ENCODE data around the gene OAF. TPM values are rescaled to one million over a fixed set of nuclear protein-coding genes. Genes with fewer than 3 reads are reported as not detected.

OAF gene
- total RNA-seq, 1 donor from 2014 or later, result 6.6 TPM

DNA sequence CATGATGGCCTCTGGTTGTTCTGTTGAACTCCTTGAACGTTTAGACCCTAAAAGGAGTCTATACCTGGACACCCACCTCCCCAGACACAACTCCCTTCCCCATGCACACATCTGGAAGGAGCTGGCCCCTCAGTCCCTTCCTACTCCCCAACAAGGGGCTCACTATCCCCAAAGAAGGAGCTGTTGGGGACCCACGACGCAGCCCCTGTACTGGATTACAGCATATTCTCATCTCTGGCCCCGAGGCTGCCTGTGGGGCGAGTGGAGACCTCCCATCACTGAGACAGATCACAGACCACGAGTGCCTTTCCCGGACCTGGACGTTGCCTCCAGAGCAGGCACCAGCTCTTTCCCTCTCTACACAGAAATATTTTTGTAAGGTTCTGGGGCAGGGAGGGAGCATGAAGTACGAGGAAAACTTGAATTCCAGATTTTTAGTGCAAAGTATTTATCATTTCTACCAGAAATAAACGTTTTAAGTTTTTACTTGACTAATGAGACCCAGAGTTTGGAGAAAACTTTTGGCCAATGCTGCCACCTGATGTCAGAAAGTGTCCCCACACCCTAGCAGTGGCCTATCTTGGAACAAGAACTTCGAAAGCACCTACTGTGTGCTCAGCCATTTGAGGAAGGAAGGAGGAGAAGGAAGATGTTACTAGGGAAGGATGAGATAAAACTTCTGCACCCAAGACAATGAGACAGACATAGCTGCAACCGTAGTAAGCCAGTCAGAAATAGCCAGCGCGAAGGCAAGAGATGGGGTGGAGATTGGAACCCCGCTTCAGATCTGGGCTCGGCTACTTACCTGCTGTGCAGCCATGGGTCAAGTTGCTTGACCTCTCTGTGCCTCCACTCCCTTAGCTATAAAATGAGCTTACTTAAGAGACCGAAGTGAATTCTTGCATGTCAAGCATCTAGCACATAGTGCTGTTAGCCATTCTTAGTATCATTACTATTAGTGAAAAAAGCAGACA, 18.9 kb downstream of the OAF start:
- Mint-ChIP-seq H3K27ac (no peak overlapping the region), H3K4me1 (ENCODE audit: low read depth) (no peaks in the 10 kb centered on the region), H3K36me3 (ENCODE audit: insufficient read depth) (no peaks in the 10 kb centered on the region), H3K9me3 (ENCODE audit: low read depth) (no peaks in the 10 kb centered on the region), H3K27me3 (peaks cover 39% of the 10 kb centered on the region), H3K4me3 (ENCODE audit: low read depth) (no peak overlapping the region)
- no peak for DNase-seq (ENCODE audit: low spot score, unreplicated experiment)
- peak; percentile 70 for TF ChIP-seq CTCF (IDR thresholded peaks at IDR 0.05; ENCODE audit: unreplicated experiment)

DNA sequence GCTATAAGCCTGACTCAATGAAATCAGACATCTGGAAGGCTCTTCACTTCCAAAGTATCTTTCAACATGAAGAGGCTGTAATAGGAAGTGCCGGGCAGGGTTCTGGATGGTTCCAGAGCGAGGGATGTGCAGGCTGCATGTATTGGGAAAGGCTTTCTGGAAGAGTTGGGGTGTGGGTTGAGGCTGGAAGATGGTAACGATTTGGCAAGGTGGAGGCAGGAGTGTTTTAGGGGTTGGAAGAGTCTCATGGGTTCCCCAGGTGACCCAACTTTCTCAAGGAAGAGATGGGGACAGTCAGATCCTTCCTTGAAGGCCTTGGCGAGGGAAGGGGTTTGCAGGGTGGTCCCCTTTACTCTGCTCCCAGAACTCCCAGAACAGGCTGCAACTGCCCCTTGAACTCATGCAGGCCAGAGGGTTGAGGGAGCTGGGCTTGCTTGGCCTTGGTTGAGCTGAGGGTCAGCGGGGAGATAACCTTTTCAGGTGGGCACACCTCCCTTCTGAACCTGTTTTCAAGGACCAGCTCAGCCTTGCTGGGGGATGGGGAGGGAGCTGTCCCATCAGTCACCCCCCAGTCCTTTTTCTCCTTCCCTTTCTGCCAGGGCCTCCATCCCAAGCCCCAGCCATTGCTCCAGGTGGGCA, 19.7 kb downstream of the OAF start:
- no peak for TF ChIP-seq CTCF (IDR thresholded peaks at IDR 0.05; ENCODE audit: unreplicated experiment)
- no peak overlapping the region for H3K27ac Mint-ChIP-seq
- no peak for DNase-seq (ENCODE audit: low spot score, unreplicated experiment)
- H3K4me3 Mint-ChIP-seq (ENCODE audit: low read depth), result no peak overlapping the region
- H3K36me3 Mint-ChIP-seq (ENCODE audit: insufficient read depth), result no peaks in the 10 kb centered on the region
- no peaks in the 10 kb centered on the region for H3K4me1 Mint-ChIP-seq (ENCODE audit: low read depth)
- peaks cover 43% of the 10 kb centered on the region for H3K27me3 Mint-ChIP-seq
- H3K9me3 Mint-ChIP-seq (ENCODE audit: low read depth), result no peaks in the 10 kb centered on the region

GRCh38 chr11:120231963-120232362, 21.1 kb downstream of the OAF start:
- no peak overlapping the region for H3K27ac Mint-ChIP-seq
- no peak overlapping the region for H3K4me3 Mint-ChIP-seq (ENCODE audit: low read depth)
- H3K27me3 Mint-ChIP-seq, result peaks cover 52% of the 10 kb centered on the region
- H3K36me3 Mint-ChIP-seq (ENCODE audit: insufficient read depth), result no peaks in the 10 kb centered on the region
- H3K4me1 Mint-ChIP-seq (ENCODE audit: low read depth), result no peaks in the 10 kb centered on the region
- no peak for TF ChIP-seq CTCF (IDR thresholded peaks at IDR 0.05; ENCODE audit: unreplicated experiment)
- no peak for DNase-seq (ENCODE audit: low spot score, unreplicated experiment)
- H3K9me3 Mint-ChIP-seq (ENCODE audit: low read depth), result no peaks in the 10 kb centered on the region

- no peak for DNase-seq (ENCODE audit: low spot score, unreplicated experiment)
- H3K9me3 Mint-ChIP-seq (ENCODE audit: low read depth), result no peaks in the 10 kb centered on the region
- no peak for TF ChIP-seq CTCF (IDR thresholded peaks at IDR 0.05; ENCODE audit: unreplicated experiment)
- no peak overlapping the region for H3K4me3 Mint-ChIP-seq (ENCODE audit: low read depth)
- no peak overlapping the region for H3K27ac Mint-ChIP-seq
- H3K36me3 Mint-ChIP-seq (ENCODE audit: insufficient read depth), result no peaks in the 10 kb centered on the region
- H3K27me3 Mint-ChIP-seq, result peaks cover 66% of the 10 kb centered on the region
- no peaks in the 10 kb centered on the region for H3K4me1 Mint-ChIP-seq (ENCODE audit: low read depth)
Measured at GRCh38 chr11:120233207-120233803, 22.5 kb downstream of the OAF start.

GRCh38 chr11:120235024-120235628, 24.3 kb downstream of the OAF start:
- DNase-seq (ENCODE audit: low spot score, unreplicated experiment), result peak; percentile 77
- no peak overlapping the region for H3K27ac Mint-ChIP-seq
- TF ChIP-seq CTCF (IDR thresholded peaks at IDR 0.05; ENCODE audit: unreplicated experiment), result peak; percentile 91
- H3K4me3 Mint-ChIP-seq (ENCODE audit: low read depth), result no peak overlapping the region
- no peaks in the 10 kb centered on the region for H3K9me3 Mint-ChIP-seq (ENCODE audit: low read depth)
- peaks cover 76% of the 10 kb centered on the region for H3K27me3 Mint-ChIP-seq
- no peaks in the 10 kb centered on the region for H3K4me1 Mint-ChIP-seq (ENCODE audit: low read depth)
- no peaks in the 10 kb centered on the region for H3K36me3 Mint-ChIP-seq (ENCODE audit: insufficient read depth)
